Smooth muscle cell (in vitro differentiated cells): ENCODE data around the gene ZMIZ1. TPM values are rescaled to one million over a fixed set of nuclear protein-coding genes. Genes with fewer than 3 reads are reported as not detected.

Experiments used
- DNase-seq: peaks from one replicate; lab custom pipeline; 2025; ENCODE audit not compliant: unreplicated experiment; lab: John Stamatoyannopoulos, UW
- H2AFZ ChIP-seq: fragments of 200-600 bp; sonication (generic); 2 replicates; pipeline ENCODE4 v1.6.0; 2016; ENCODE audit warnings: antibody characterized with exemption, low read depth, mild to moderate bottlenecking
- H3F3A ChIP-seq: fragments of 200-600 bp; sonication (generic); 2 replicates; pipeline ENCODE4 v1.6.0; 2017; ENCODE audit warnings: antibody characterized with exemption, low read depth
- H3K27ac ChIP-seq: fragments of 200-600 bp; sonication (generic); 2 replicates; pipeline ENCODE4 v1.5.1; 2016; ENCODE audit warnings: low read depth, mild to moderate bottlenecking
- H3K27me3 ChIP-seq: fragments of 200-600 bp; sonication (generic); 2 replicates; pipeline ENCODE4 v1.6.1; 2016; ENCODE audit warnings: low read depth, mild to moderate bottlenecking
- H3K36me3 ChIP-seq: fragments of 200-600 bp; sonication (generic); 2 replicates; pipeline ENCODE4 v1.5.1; 2016; ENCODE audit warnings: low read depth
- H3K4me1 ChIP-seq: fragments of 200-600 bp; sonication (generic); 2 replicates; pipeline ENCODE4 v1.5.1; 2016; ENCODE audit warnings: low read depth
- H3K4me2 ChIP-seq: fragments of 200-600 bp; sonication (generic); 2 replicates; pipeline ENCODE4 v1.6.0; 2016; ENCODE audit warnings: mild to moderate bottlenecking
- H3K4me3 ChIP-seq: fragments of 200-600 bp; sonication (generic); 2 replicates; pipeline ENCODE4 v1.5.1; 2016; ENCODE audit warnings: mild to moderate bottlenecking
- H3K79me2 ChIP-seq: fragments of 200-600 bp; sonication (generic); 2 replicates; pipeline ENCODE4 v1.6.0; 2016; ENCODE audit warnings: low read depth, mild to moderate bottlenecking
- H3K9ac ChIP-seq: fragments of 200-600 bp; sonication (generic); 2 replicates; pipeline ENCODE4 v1.6.0; 2016; ENCODE audit warnings: low read depth
- H3K9me3 ChIP-seq: fragments of 200-600 bp; sonication (generic); replicated peaks from 2 replicates; pipeline ENCODE4 v1.5.1; 2016; ENCODE audit warnings: low read depth
- H4K20me1 ChIP-seq: fragments of 200-600 bp; sonication (generic); 2 replicates; pipeline ENCODE4 v1.6.0; 2016; ENCODE audit warnings: low read depth
- CTCF ChIP-seq: fragments of 200-600 bp; sonication (generic); IDR thresholded peaks from 2 replicates; pipeline ENCODE4 v1.5.1; 2017; ENCODE audit warnings: borderline replicate concordance, mild to moderate bottlenecking, antibody characterized with exemption; ENCODE audit not compliant: insufficient read depth, poor library complexity, severe bottlenecking
- WGBS: methylation state at CpG from one replicate; pipeline ENCODE4 v1.1.7; 2016; ENCODE audit warnings: low lambda C conversion rate; 5-methylcytosine and 5-hydroxymethylcytosine counted together
- polyA plus RNA-seq: library from polyadenylated mRNA; unstranded; fragments of >200 nt; fragmentation: Nextera tagmentation; extraction: Ambion mirVana; gene quantifications from 2 replicates; pipeline ENCODE4 v1.2.1, GENCODE V29; 2016
- total RNA-seq: library from RNA; depleted of rRNA; stranded (reverse); fragments of >200 nt; gene quantifications from 2 replicates; pipeline ENCODE4 v1.2.3, GENCODE V29; 2014

The ZMIZ1 gene
- total and polyA plus RNA-seq, 2 experiments from 2014 or later: 24.2 to 31.3 TPM

DNA sequence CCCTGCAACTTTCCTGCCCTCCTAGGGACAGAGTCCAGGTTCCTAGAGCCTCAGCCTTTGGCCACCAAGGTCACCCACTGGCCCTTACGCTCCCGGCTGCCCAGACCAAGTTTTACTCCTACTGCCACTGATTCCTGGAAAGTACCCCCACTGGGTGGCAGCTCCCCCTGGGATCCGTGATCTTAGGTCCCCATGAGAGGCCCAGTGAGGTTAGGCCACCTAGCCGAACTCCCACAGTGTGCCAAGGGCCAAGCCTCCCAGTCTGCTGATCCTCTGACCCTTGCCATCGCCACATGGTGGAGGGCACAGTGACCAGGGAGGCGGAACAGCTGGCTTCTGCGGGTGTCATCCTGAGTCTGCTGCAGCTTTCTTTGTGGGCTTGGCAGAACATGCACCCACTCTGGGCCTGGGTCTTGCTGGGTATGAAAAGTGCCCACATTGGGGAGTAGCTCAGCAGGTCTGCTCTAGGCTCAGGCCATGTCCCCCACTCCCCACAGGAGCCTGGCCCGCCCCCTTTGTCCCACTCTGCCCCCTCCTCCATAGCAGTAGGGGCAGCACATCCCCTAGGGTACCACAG is 238.0 kb downstream of the ZMIZ1 start:
- H3K79me2 ChIP-seq: no peaks in the 10 kb centered on the region
- DNase-seq: no peak
- H3K36me3 ChIP-seq: peaks cover 14% of the 10 kb centered on the region
- H3K9me3 ChIP-seq: no peaks in the 10 kb centered on the region
- TF ChIP-seq CTCF: no peak
- H2AFZ ChIP-seq: no peak overlapping the region
- H3K4me1 ChIP-seq: no peaks in the 10 kb centered on the region
- H3K4me2 ChIP-seq: no peak overlapping the region
- peaks cover 7% of the 10 kb centered on the region for H4K20me1 ChIP-seq
- WGBS: over 99% methylated on average over 8 of the region's 8 CpGs
- H3K9ac ChIP-seq: no peak overlapping the region
- H3K4me3 ChIP-seq: no peak overlapping the region
- no peaks in the 10 kb centered on the region for H3F3A ChIP-seq
- no peaks in the 10 kb centered on the region for H3K27me3 ChIP-seq
- H3K27ac ChIP-seq: no peak overlapping the region

DNA sequence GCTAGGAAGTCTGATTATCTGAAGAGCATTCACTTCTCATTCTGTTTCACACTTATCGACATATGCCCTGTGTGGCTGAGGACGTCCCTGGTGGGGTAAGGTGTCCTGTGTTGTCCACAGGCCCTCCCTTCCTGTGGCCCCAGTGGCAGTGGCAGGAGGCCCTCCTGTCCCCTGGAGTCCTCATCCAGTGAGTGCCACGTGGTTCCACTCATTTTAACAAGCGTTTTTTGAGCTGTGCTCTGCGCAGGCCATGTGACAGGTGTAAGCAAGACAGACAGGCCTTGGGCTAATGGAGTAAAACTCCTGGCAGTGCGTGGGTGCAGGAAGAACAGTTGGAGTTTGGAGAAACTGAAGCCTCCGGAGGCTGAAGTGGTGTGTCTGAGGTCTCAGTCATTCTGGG is 239.2 kb downstream of the ZMIZ1 start:
- H3K36me3 ChIP-seq: peaks cover 14% of the 10 kb centered on the region
- H3K27ac ChIP-seq: no peak overlapping the region

GRCh38 chr10:79308969-79309665 is 240.4 kb downstream of the ZMIZ1 start:
- peaks cover 14% of the 10 kb centered on the region for H3K36me3 ChIP-seq

More for the DNA sequence above, 239.2 kb downstream of the ZMIZ1 start:
- H3F3A ChIP-seq: no peaks in the 10 kb centered on the region
- H3K79me2 ChIP-seq: no peaks in the 10 kb centered on the region
- H3K4me2 ChIP-seq: no peak overlapping the region
- no peak overlapping the region for H2AFZ ChIP-seq
- no peaks in the 10 kb centered on the region for H3K4me1 ChIP-seq
- no peak overlapping the region for H3K4me3 ChIP-seq
- 92% methylated on average over 7 of the region's 7 CpGs for WGBS
- DNase-seq: no peak
- no peaks in the 10 kb centered on the region for H3K27me3 ChIP-seq
- H4K20me1 ChIP-seq: peaks cover 7% of the 10 kb centered on the region
- no peak overlapping the region for H3K9ac ChIP-seq
- no peaks in the 10 kb centered on the region for H3K9me3 ChIP-seq
- TF ChIP-seq CTCF: no peak

More at GRCh38 chr10:79308969-79309665, 240.4 kb downstream of the ZMIZ1 start:
- no peaks in the 10 kb centered on the region for H3K9me3 ChIP-seq
- H2AFZ ChIP-seq: no peak overlapping the region
- H3K4me2 ChIP-seq: no peak overlapping the region
- H3K4me1 ChIP-seq: no peaks in the 10 kb centered on the region
- H3F3A ChIP-seq: no peaks in the 10 kb centered on the region
- no peak overlapping the region for H3K27ac ChIP-seq
- no peak overlapping the region for H3K9ac ChIP-seq
- peaks cover 6% of the 10 kb centered on the region for H4K20me1 ChIP-seq
- H3K27me3 ChIP-seq: no peaks in the 10 kb centered on the region
- TF ChIP-seq CTCF: no peak
- no peak for DNase-seq
- no peak overlapping the region for H3K4me3 ChIP-seq
- WGBS: 95% methylated on average over 14 of the region's 14 CpGs
- no peaks in the 10 kb centered on the region for H3K79me2 ChIP-seq
